Activated CD8-positive, alpha-beta T cell treated with anti-CD3 and anti-CD28 coated beads for 36 hours (primary cell): ENCODE data around the gene ADAM15. TPM values are rescaled to one million over a fixed set of nuclear protein-coding genes. Genes with fewer than 3 reads are reported as not detected.

ENCODE experiments used
- ATAC-seq: fragments of 200-7000 bp; cut with Tn5 transposase; one replicate; pipeline ENCODE4 v1.10.0; 2021; ENCODE audit warnings: mild to moderate bottlenecking, moderate library complexity
- CTCF ChIA-PET: fragments of 350-600 bp; sonication (Branson Sonifier 250); formaldehyde crosslinking; loops from one replicate; lab custom pipeline; 2021; ENCODE audit warnings: antibody characterized with exemption; lab: Charles Lee
- POLR2A ChIA-PET: fragments of 350-600 bp; sonication (Branson Sonifier 250); formaldehyde crosslinking; loops from one replicate; lab custom pipeline; 2021; ENCODE audit warnings: antibody characterized with exemption; lab: Charles Lee
- DNase-seq: peaks from one replicate; pipeline ENCODE4 v3.0.0-alpha.2; 2020
- H3K27ac Mint-ChIP-seq: one replicate; pipeline ENCODE4 v1.8.0; 2021; ENCODE audit warnings: mild to moderate bottlenecking, mixed read lengths
- H3K27me3 Mint-ChIP-seq: one replicate; pipeline ENCODE4 v1.8.0; 2021; ENCODE audit warnings: mixed read lengths
- H3K36me3 Mint-ChIP-seq: one replicate; pipeline ENCODE4 v1.8.0; 2021; ENCODE audit warnings: low read depth, mixed read lengths
- H3K4me1 Mint-ChIP-seq: one replicate; pipeline ENCODE4 v1.8.0; 2021; ENCODE audit warnings: low read depth, mixed read lengths
- H3K4me3 Mint-ChIP-seq: one replicate; pipeline ENCODE4 v1.8.0; 2021; ENCODE audit warnings: mild to moderate bottlenecking, moderate library complexity, mixed read lengths
- H3K9me3 Mint-ChIP-seq: one replicate; pipeline ENCODE4 v1.8.0; 2021; ENCODE audit warnings: mixed read lengths
- CTCF ChIP-seq: fragments of 200-600 bp; IDR thresholded peaks from one replicate; pipeline ENCODE4 v1.8.0; 2022; ENCODE audit warnings: antibody characterized with exemption, mild to moderate bottlenecking
- intact Hi-C: fragments of 100-400 bp; cut with micrococcal nuclease; formaldehyde crosslinking; loops from one replicate; pipeline ENCODE4 v1.10.0; 2022
- total RNA-seq, 2 experiments: library from RNA; stranded (reverse); gene quantifications; one replicate each; pipeline ENCODE4 v1.2.3, GENCODE V29; 2021

Gene ADAM15
- total RNA-seq, 2 experiments from 2014 or later, result 36.4 to 37.2 TPM

- no peaks in the 10 kb centered on the region for H3K9me3 Mint-ChIP-seq
- no peak overlapping the region for H3K27ac Mint-ChIP-seq
- POLR2A ChIA-PET, result interaction anchor here (1.0 kb wide), 1 partner anchor 16 kb away, joined by 3 read pairs; no protein-coding TSS in a partner anchor
- CTCF ChIA-PET, result interaction anchor here (0.9 to 1.9 kb wide), 6 partner anchors 10 to 79 kb away, joined by 3 to 6 read pairs (median 4); partner anchors contain the start of genes FLAD1 and PYGO2
- DNase-seq (no peak), ATAC-seq (no peak)
- H3K4me1 Mint-ChIP-seq, result peaks cover 8% of the 10 kb centered on the region
- intact Hi-C loops, result no loop called here
- H3K36me3 Mint-ChIP-seq, result no peaks in the 10 kb centered on the region
- no peak for TF ChIP-seq CTCF
- H3K4me3 Mint-ChIP-seq, result no peak overlapping the region
- peaks cover 4% of the 10 kb centered on the region for H3K27me3 Mint-ChIP-seq
Measured at GRCh38 chr1:155022927-155023236, 28.2 kb upstream of the ADAM15 start.

- ATAC-seq (no peak), DNase-seq (no peak)
- H3K27me3 Mint-ChIP-seq, result peaks cover 4% of the 10 kb centered on the region
- H3K27ac Mint-ChIP-seq, result no peak overlapping the region
- no peak for TF ChIP-seq CTCF
- no peaks in the 10 kb centered on the region for H3K36me3 Mint-ChIP-seq
- CTCF ChIA-PET, result interaction anchor here (1.8 to 1.9 kb wide), 2 partner anchors 10 to 21 kb away, joined by 5 to 6 read pairs; no protein-coding TSS in a partner anchor
- POLR2A ChIA-PET, result no interaction called here
- intact Hi-C loops, result no loop called here
- H3K9me3 Mint-ChIP-seq, result no peaks in the 10 kb centered on the region
- no peak overlapping the region for H3K4me3 Mint-ChIP-seq
- peaks cover 6% of the 10 kb centered on the region for H3K4me1 Mint-ChIP-seq
Measured at GRCh38 chr1:155023627-155024026, 27.5 kb upstream of the ADAM15 start.

- DNase-seq, result no peak
- Mint-ChIP-seq H3K4me3 (no peak overlapping the region), H3K27ac (no peak overlapping the region), H3K36me3 (no peaks in the 10 kb centered on the region), H3K9me3 (no peaks in the 10 kb centered on the region), H3K4me1 (peaks cover 3% of the 10 kb centered on the region), H3K27me3 (peaks cover 4% of the 10 kb centered on the region)
- TF ChIP-seq CTCF, result no peak
- POLR2A ChIA-PET, result no interaction called here
- ATAC-seq, result no peak
- intact Hi-C loops, result no loop called here
- CTCF ChIA-PET, result no interaction called here
Measured at GRCh38 chr1:155024315-155024714, 26.8 kb upstream of the ADAM15 start.

GRCh38 chr1:155026154-155026553, 25.0 kb upstream of the ADAM15 start:
- Mint-ChIP-seq H3K36me3 (no peaks in the 10 kb centered on the region), H3K4me3 (no peak overlapping the region), H3K4me1 (no peaks in the 10 kb centered on the region), H3K9me3 (no peaks in the 10 kb centered on the region), H3K27me3 (peaks cover 2% of the 10 kb centered on the region), H3K27ac (no peak overlapping the region)
- intact Hi-C loops, result no loop called here
- ChIA-PET CTCF (interaction anchor here (1.4 kb wide), 1 partner anchor 9 kb away, joined by 7 read pairs; no protein-coding TSS in a partner anchor), POLR2A (no interaction called here)
- no peak for DNase-seq
- no peak for ATAC-seq
- TF ChIP-seq CTCF, result no peak

GRCh38 chr1:155026588-155026987, 24.5 kb upstream of the ADAM15 start:
- ChIA-PET POLR2A (no interaction called here), CTCF (interaction anchor here (1.4 kb wide), 1 partner anchor 9 kb away, joined by 7 read pairs; no protein-coding TSS in a partner anchor)
- no peak for DNase-seq
- TF ChIP-seq CTCF, result no peak
- no peaks in the 10 kb centered on the region for H3K9me3 Mint-ChIP-seq
- no peaks in the 10 kb centered on the region for H3K4me1 Mint-ChIP-seq
- no peak overlapping the region for H3K27ac Mint-ChIP-seq
- H3K27me3 Mint-ChIP-seq, result peaks cover under 1% of the 10 kb centered on the region
- H3K36me3 Mint-ChIP-seq, result no peaks in the 10 kb centered on the region
- no peak overlapping the region for H3K4me3 Mint-ChIP-seq
- ATAC-seq, result peak; percentile 67
- intact Hi-C loops, result no loop called here
